ENCODE results near the gene ZFC3H1. TPM values are rescaled to one million over a fixed set of nuclear protein-coding genes. Genes with fewer than 3 reads are reported as not detected.
"Not testable (repeated sequence)": the region's sequence is repeated elsewhere in the genome, so short reads cannot be mapped to it uniquely, and the experiment has no call there.

The ZFC3H1 gene
- polyA plus RNA-seq, 3 donors = 12.5 to 57.0 (median 16.3) TPM

DNA sequence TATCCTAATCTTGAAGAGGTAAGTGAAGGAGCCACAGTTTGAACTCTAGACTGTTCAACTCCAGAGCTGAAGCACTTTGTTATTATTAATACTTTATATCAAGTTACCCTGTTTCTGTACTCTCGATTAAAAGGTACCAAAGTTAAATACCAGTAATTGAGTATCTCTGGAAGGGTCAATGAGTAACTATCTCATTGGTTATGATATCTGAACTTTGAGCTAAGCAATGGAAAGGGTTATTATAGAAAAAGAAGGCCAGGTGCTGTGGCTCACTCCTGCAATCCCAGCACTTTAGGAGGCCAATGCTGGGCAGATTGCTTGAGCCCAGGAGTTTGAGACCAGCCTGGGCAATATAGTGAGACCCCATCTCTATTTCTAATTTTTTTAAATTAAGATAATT, 32.1 kb upstream of the ZFC3H1 start:
- Mint-ChIP-seq H3K9me3 (no peaks in the 10 kb centered on the region), H3K4me3 (no peak overlapping the region), H3K27me3 (ENCODE audit: low read depth in 3 of 3) (peaks cover 0 to 2% (median 0%) of the 10 kb centered on the region in 3 donors), H3K36me3 (peaks cover 40 to 53% of the 10 kb centered on the region in 2 donors), H3K4me1 (peaks cover 7% of the 10 kb centered on the region), H3K27ac (no peak overlapping the region)
- no peaks in the 10 kb centered on the region for H4K20me1 ChIP-seq (ENCODE audit: insufficient read depth, low read length)
- DNase-seq = no peak
- H3K4me2 ChIP-seq (replicated peaks; ENCODE audit: extremely low read depth, low read length, poor library complexity, severe bottlenecking) = no peak overlapping the region
- peaks cover 39 to 56% of the 10 kb centered on the region in 2 donors for H3K36me3 ChIP-seq (replicated peaks in 1 of 2; ENCODE audit: control insufficient read depth in 1 of 2, insufficient read depth in 2 of 2, low read length in 2 of 2)
- TF ChIP-seq, protein P1, sequence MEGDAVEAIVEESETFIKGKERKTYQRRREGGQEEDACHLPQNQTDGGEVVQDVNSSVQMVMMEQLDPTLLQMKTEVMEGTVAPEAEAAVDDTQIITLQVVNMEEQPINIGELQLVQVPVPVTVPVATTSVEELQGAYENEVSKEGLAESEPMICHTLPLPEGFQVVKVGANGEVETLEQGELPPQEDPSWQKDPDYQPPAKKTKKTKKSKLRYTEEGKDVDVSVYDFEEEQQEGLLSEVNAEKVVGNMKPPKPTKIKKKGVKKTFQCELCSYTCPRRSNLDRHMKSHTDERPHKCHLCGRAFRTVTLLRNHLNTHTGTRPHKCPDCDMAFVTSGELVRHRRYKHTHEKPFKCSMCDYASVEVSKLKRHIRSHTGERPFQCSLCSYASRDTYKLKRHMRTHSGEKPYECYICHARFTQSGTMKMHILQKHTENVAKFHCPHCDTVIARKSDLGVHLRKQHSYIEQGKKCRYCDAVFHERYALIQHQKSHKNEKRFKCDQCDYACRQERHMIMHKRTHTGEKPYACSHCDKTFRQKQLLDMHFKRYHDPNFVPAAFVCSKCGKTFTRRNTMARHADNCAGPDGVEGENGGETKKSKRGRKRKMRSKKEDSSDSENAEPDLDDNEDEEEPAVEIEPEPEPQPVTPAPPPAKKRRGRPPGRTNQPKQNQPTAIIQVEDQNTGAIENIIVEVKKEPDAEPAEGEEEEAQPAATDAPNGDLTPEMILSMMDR (IDR thresholded peaks at IDR 0.05) = no peak
- no CpG with 5 or more reads among the region's 1 CpG for WGBS (ENCODE audit: insufficient coverage)
- no peaks in the 10 kb centered on the region for H3K79me2 ChIP-seq (ENCODE audit: insufficient read depth, low read length)
- no peak overlapping the region for H3K27ac ChIP-seq (ENCODE audit: low read depth in 1 of 2, low read length in 2 of 2)
- no peaks in the 10 kb centered on the region for H3K9me3 ChIP-seq (replicated peaks in 1 of 2; ENCODE audit: control insufficient read depth in 1 of 2, insufficient read depth in 1 of 2, low read length in 2 of 2)
- H3K9ac ChIP-seq (ENCODE audit: insufficient read depth, low read length, poor library complexity, severe bottlenecking) = no peak overlapping the region
- no peaks in the 10 kb centered on the region for H3K27me3 ChIP-seq (ENCODE audit: control insufficient read depth in 2 of 2, insufficient read depth in 2 of 2, low read length in 2 of 2)
- H3K4me1 ChIP-seq (ENCODE audit: control insufficient read depth in 1 of 2, insufficient read depth in 2 of 2, low read length in 2 of 2) = no peaks in the 10 kb centered on the region
- intact Hi-C loops (cut with micrococcal nuclease) = no loop called here
- H3K4me3 ChIP-seq (replicated peaks in 1 of 3; ENCODE audit: low read depth in 2 of 3, low read length in 3 of 3) = no peak overlapping the region
- no peak overlapping the region for H2AFZ ChIP-seq (ENCODE audit: insufficient read depth, low read depth, low read length, poor library complexity, severe bottlenecking)

DNA sequence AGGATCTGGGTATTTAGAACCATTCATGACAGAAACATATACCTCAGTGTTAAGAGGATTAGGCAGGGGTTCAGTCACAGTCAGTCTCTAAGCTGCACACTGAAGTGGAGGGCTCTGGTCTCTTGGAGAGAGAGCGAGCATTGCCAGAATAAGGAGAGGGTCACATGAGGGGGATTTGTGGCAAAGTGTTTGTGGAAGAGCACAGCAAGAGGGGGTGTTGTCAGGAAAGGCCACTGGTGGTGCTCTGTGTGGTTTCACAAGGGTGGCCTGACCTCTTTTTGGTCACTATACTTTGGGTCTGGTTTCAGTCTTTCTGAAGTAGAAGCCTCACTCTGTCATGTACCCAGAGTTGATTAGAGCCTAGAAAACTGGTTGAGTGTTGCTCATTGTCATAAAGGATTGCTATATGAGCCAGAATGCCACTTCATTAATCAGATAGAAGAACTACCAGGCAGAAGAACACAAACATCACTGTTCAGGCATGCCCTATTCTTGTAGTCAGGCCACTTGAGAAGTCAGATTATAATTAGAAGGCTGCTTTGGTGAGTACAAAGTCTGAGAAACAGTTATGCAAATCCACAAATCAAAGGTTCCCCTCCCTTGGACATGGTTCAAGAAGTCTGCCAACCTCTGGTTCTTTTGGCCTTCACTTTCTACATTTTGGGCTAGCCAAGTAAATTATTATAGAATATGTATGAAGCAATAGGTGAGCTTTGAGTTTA, 30.6 kb upstream of the ZFC3H1 start:
- Histone ChIP-seq H3K36me3 (replicated peaks in 1 of 2; ENCODE audit: control insufficient read depth in 1 of 2, insufficient read depth in 2 of 2, low read length in 2 of 2) (peaks cover 26 to 49% of the 10 kb centered on the region in 2 donors), H2AFZ (ENCODE audit: insufficient read depth, low read depth, low read length, poor library complexity, severe bottlenecking) (no peak overlapping the region), H4K20me1 (ENCODE audit: insufficient read depth, low read length) (no peaks in the 10 kb centered on the region), H3K9me3 (replicated peaks in 1 of 2; ENCODE audit: control insufficient read depth in 1 of 2, insufficient read depth in 1 of 2, low read length in 2 of 2) (no peaks in the 10 kb centered on the region), H3K79me2 (ENCODE audit: insufficient read depth, low read length) (peaks cover 3% of the 10 kb centered on the region), H3K9ac (ENCODE audit: insufficient read depth, low read length, poor library complexity, severe bottlenecking) (no peak overlapping the region), H3K27me3 (ENCODE audit: control insufficient read depth in 2 of 2, insufficient read depth in 2 of 2, low read length in 2 of 2) (no peaks in the 10 kb centered on the region), H3K4me2 (replicated peaks; ENCODE audit: extremely low read depth, low read length, poor library complexity, severe bottlenecking) (no peak overlapping the region), H3K4me3 (replicated peaks in 1 of 3; ENCODE audit: low read depth in 2 of 3, low read length in 3 of 3) (no peak overlapping the region), H3K4me1 (ENCODE audit: control insufficient read depth in 1 of 2, insufficient read depth in 2 of 2, low read length in 2 of 2) (no peaks in the 10 kb centered on the region), H3K27ac (ENCODE audit: low read depth in 1 of 2, low read length in 2 of 2) (no peak overlapping the region)
- H3K27me3 Mint-ChIP-seq (ENCODE audit: low read depth in 3 of 3) = peaks cover 0 to 2% (median 0%) of the 10 kb centered on the region in 3 donors
- 100% methylated on average over 1 of the region's 1 CpG for WGBS (ENCODE audit: insufficient coverage)
- peak overlapping the region in 2 of 7 donors; percentile 53 to 55 for H3K27ac Mint-ChIP-seq
- intact Hi-C loops (cut with micrococcal nuclease) = no loop called here
- peaks cover 36 to 41% of the 10 kb centered on the region in 2 donors for H3K36me3 Mint-ChIP-seq
- no peak for DNase-seq
- H3K9me3 Mint-ChIP-seq = no peaks in the 10 kb centered on the region
- TF ChIP-seq, protein P1 (IDR thresholded peaks at IDR 0.05) = no peak
- no peak overlapping the region for H3K4me3 Mint-ChIP-seq
- H3K4me1 Mint-ChIP-seq = peaks cover 9% of the 10 kb centered on the region

DNA sequence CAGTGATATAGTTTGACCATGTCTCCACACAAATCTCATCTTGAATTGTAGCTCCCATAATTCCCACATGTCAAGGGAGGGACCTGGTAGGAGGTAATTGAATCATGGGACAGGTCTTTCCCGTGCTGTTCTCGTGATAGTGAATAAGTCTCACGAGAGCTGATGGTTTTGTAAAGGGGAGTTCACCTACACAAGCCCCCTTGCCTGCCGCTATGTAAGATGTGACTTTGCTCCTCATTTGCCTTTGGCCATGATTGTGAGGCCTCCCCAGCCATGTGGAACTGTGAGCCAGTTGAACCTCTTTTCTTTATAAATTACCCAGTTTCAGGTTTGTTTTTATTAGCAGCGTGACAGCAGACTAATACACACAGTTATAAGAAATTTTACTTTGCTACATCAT, 30.0 kb upstream of the ZFC3H1 start:
- intact Hi-C loops (cut with micrococcal nuclease); H3K4me1 Mint-ChIP-seq; H2AFZ ChIP-seq (ENCODE audit: insufficient read depth, low read depth, low read length, poor library complexity, severe bottlenecking); H4K20me1 ChIP-seq (ENCODE audit: insufficient read depth, low read length); H3K9ac ChIP-seq (ENCODE audit: insufficient read depth, low read length, poor library complexity, severe bottlenecking); H3K4me1 ChIP-seq (ENCODE audit: control insufficient read depth in 1 of 2, insufficient read depth in 2 of 2, low read length in 2 of 2); H3K27me3 ChIP-seq (ENCODE audit: control insufficient read depth in 2 of 2, insufficient read depth in 2 of 2, low read length in 2 of 2); DNase-seq; H3K4me2 ChIP-seq (replicated peaks; ENCODE audit: extremely low read depth, low read length, poor library complexity, severe bottlenecking); H3K9me3 Mint-ChIP-seq; H3K4me3 Mint-ChIP-seq; H3K79me2 ChIP-seq (ENCODE audit: insufficient read depth, low read length); H3K27ac ChIP-seq (ENCODE audit: low read depth in 1 of 2, low read length in 2 of 2); H3K27me3 Mint-ChIP-seq (ENCODE audit: low read depth in 3 of 3); H3K9me3 ChIP-seq (replicated peaks in 1 of 2; ENCODE audit: control insufficient read depth in 1 of 2, insufficient read depth in 1 of 2, low read length in 2 of 2); H3K4me3 ChIP-seq (replicated peaks in 1 of 3; ENCODE audit: low read depth in 2 of 3, low read length in 3 of 3): not testable (repeated sequence)
- no CpG with 5 or more reads among the region's 5 CpGs for WGBS (ENCODE audit: insufficient coverage)
- peaks cover 20 to 43% of the 10 kb centered on the region in 2 donors for H3K36me3 ChIP-seq (replicated peaks in 1 of 2; ENCODE audit: control insufficient read depth in 1 of 2, insufficient read depth in 2 of 2, low read length in 2 of 2)
- H3K27ac Mint-ChIP-seq = peak overlapping the region in 2 of 7 donors; percentile 50 to 53
- peaks cover 30 to 35% of the 10 kb centered on the region in 2 donors for H3K36me3 Mint-ChIP-seq

Data from CD14-positive monocyte (primary cell).